HL-60/S4 (cell line): ENCODE results near the gene TSPAN19.

Source experiments
- in situ Hi-C: fragments of 300-500 bp; cut with MboI; formaldehyde crosslinking; loops from 2 replicates; pipeline ENCODE4 v1.14.3; 2022; ENCODE audit warnings: low sequenced_read_pairs

TSPAN19 gene

DNA sequence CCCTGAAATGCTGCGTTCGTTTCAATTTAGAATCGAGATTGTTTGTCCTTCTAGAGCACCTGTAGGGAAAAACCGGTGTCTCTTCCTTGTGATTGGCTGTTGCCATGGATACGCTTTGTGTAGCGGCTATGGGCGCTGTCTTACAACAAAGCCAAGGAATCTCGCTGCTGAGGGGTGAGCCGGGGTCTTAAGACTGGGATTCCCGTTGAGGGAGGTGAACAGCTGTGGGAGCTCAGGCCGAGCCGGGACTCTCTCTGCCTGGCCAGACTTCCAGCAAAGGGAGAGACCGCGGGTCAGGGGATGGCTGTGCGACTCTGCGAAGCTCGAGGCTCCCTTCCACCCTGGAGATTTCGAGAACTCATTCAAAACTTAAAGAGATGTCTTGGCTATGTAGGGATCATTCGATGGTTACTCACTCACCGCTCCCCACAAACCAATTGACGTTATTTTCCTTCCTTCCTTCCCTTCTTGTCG is at the start of gene TSPAN19, which contains the start of gene LRRIQ1:
TSS of gene TSPAN19 (minus strand) at position 44 of the 474 bp plus-strand sequence. CDS start 6,331 bp downstream, outside the sequence.
TSS of gene LRRIQ1 (plus strand) at position 118 of the 474 bp plus-strand sequence. CDS start 1,826 bp downstream, outside the sequence.
- in situ Hi-C loops: no loop called here

DNA sequence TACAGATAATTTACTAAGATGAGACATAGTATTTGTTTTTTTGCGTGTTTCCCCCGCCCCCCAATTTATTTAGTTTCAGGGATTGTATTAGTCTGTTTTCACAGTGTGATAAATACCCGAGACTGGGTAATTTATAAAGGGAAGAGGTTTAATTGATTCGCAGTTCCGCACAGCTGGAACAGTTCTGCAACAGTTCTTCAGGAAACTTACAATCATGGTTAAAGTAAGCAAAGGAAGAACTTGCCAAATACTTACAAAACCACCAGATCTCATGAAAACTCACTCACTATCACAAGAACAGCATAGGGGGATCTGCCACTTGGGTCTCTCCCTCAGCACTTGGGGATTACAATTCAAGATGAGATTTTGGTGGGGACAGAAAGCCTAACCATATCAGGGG is 49.0 kb upstream of the TSPAN19 start:
- in situ Hi-C loops: no loop called here

DNA sequence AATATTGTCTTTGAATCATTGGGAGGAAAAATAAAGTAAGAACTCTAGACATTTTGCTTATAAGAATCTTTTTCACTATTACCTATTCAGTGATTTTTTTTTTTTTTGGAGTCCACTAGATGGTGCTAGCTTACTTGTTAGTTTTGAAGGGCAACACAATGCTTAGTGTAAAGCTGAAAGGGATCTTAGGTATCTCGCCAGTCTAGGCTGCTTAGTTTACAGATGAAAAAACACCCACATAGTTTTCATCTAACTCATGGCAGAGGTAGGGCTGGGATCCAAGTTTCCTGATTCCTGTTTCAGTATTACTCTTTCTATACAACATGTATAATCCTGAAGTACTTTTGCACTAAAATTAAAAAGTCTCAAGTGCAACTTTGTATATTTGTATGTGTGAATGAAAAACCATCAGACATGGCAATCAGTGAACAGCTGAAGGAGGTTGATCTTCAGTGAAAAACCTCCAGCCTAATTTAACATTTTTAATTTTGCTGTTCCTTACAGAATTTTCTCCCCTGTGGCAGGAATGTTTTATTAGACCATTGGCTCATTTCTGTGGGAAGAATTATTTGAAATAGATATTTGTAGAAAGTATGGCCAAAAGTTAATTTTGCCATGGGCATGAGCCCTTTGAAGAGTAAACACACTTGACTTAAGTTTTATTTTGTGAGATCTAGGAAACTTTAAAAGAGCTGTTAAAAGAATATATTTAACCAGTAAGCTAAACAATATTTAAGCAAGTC is 40.8 kb upstream of the TSPAN19 start:
- in situ Hi-C loops: no loop called here

DNA sequence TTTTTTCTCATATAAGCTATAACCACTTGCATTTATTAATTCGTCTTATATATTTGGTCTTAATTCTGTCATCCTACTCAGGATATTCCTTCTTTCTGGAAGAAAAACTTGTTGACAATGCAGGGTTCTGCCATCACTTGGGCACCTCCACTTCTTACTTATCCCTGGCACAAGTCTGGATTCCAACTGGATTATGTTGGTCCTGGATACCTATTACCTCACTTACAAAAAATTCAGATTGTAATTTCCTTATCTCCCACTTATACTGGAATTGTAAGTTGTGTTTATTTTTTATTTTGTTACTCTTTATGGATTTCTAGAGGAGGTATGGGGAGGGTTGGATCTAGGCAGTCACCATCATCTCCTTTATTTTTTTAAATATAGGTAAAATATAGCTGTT is 36.7 kb upstream of the TSPAN19 start:
- in situ Hi-C loops: no loop called here

DNA sequence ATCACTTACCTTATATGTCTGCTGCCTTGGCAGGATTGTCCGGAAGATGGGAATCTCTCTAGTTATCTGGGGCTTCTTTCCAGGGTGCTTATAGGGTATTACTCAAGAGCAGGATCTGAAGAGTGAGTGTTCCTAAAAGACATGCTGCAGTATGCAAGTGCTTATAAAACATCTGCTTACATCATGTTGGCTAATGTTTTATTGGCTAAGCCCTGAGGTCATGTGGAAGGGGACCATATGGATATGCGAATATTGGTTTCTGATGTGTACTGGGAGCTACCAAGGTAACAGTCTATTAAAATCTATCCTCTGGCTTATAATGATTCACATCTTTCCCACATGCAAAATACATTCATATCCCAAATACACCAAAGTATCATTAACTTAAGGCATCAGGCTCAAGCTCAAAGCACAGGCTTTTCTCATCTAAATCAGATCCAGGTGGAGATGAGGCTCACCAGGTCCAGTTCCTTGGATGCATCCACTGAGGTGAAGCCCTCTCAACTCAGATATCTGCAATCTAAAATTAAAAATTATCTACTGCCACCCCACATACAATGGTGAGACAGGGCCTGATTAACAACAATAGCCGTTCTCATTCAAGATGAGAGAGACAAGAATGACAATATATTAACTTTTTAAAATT is 29.9 kb upstream of the TSPAN19 start:
- in situ Hi-C loops: no loop called here

DNA sequence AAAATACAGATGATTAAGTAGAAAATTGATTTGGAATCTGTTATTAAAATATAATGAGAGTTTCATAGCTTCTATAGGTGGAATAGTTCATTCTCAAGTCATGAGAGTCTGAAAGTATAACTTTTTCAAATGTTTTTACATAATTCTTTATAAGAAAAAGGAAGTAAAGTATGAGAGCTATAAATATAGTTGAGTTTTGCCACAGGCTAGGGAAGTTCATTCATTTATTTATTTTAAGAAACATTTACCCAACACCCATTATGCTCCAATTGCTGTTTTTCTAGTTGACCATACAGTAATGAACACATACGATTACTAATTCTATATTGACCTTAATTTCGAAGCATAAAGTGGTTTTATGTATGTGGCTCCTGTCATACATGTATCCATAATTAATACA is 24.8 kb upstream of the TSPAN19 start:
- in situ Hi-C loops: no loop called here

DNA sequence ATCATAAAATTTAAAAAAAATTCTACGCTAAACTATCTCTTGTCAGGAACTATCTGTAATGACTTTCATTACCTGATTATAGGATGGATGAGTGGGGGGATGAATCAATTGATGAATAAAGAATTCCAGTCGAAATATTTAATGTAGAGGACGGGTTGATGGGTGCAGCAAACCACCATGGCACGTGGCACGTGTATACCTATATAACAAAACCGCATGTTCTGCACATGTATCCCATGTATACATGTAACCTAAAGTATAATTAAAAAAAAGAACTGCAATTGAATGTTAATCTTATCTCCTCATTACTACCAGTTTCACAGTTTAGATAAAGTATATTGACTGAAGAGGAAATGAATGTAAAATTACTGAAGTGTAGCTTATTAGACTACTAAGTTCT is 23.5 kb upstream of the TSPAN19 start:
- in situ Hi-C loops: no loop called here

DNA sequence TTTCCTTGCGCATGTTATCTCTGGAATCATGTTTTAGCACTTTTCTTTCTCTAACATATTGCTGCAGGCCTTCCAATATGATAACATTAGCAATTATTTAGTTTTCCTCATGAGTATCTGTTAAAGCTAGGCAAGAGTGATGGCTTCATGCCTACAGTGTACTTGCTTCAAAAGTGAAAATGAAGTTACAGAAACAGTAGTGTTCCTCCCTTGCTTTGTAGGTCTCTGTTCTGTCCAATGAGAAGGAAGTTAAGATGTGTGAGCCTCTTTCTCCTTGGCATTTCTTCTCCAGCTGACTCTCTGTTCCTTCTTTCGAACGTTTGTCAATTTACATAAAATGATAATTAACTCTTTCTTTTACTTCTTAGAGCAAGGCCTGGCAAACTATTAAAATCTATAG is 22.3 kb upstream of the TSPAN19 start:
- in situ Hi-C loops: no loop called here

DNA sequence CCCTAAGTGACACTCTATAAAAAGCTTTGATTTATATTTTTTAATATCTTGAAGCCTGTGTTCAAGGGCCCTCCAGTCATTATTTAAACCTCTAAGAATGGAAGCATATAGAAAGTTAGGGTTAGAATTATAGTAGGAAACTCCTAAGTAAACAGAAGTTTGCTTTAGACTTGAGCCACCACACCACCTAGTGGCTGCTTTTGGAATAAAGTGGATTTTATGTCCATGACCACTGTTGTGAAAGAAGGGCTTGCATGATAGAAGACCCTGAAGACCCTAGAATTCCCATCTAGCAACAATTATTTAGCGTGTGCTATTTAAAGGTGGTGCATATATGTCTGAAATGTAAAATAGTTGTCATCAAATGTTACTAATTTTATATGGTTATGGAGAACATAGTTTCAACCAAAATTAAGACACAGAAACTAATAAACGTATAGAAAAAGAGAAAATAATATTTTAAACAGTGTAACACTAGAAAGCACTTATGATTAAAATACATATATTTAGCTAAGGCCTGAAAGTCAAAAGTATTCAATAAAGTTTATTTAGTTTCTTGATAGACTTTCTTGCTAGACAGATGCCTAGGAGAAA is 21.4 kb upstream of the TSPAN19 start:
- in situ Hi-C loops: no loop called here

DNA sequence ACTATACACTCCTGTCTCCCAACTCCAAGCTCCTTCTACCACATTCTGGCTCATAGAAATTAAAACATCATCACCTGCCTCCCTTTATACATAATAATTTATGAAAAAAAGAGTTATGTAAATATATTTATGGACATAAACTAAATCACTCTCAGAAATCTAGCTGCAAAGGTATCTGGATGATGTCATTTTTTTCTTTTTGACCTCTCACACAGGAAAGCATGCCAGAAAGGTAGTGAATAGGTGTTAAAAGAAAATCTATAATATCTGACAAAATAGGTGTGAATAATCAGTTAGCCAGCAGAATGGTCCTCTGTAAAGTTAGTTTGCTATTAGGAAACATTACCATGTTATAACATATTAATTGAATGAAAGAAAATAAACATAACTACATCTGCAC is 7.8 kb upstream of the TSPAN19 start:
- in situ Hi-C loops: no loop called here

DNA sequence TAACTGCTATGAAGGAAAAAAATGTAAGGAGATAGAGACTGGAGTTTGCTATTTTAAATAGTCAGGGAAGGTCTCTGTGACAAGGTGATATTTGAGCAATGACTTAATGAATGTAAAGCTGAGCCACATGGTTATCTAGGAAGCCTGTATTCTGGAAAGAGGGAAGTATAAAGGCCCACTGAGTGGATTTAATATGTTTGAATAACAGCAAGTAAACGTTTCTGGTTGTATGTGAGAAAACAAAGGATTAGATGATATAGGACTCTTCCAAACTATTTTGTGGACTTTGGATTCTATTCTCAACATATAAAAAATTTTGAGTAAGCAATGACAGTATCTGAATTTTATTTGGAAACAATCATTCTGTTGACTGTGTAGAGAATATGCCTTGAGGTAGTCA is 5.3 kb upstream of the TSPAN19 start:
- in situ Hi-C loops: no loop called here

DNA sequence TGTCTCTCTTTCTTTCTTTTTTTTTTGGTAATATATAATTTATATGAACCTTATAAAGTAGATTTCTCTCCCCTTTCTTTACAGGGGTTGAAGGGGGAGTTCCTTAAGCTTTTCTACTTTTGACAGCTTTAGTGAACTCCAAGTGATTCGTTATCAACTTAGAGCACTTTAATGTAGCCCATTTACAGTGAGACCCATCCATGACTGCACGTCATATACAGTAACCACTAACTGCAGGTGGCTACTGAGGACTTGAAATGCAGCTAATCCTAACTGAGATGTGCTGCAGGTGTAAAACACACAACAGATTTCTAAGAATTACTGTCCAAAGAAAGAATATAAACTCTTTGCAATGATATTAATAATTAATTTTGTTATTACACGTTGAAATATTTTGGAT is 656 bp upstream of the TSPAN19 start:
- in situ Hi-C loops: no loop called here

DNA sequence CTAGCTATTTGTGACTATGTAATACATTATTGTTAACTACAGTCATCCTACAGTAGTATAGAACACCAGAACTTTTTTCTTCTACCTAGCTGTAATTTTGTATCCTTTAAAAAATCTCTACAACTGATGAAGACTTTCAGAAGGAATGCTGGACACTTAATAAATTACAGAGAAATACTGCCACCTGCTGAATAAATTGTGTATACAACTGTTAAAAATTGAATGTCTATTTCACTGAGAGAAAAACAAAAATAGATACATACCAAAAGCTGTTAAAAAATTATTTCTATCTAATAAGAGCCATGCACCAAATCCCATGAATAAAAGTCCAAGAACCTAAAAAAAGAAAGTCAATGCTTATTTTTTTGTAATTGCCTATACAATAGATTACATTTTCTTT is 6.6 kb downstream of the TSPAN19 start:
- in situ Hi-C loops: no loop called here

DNA sequence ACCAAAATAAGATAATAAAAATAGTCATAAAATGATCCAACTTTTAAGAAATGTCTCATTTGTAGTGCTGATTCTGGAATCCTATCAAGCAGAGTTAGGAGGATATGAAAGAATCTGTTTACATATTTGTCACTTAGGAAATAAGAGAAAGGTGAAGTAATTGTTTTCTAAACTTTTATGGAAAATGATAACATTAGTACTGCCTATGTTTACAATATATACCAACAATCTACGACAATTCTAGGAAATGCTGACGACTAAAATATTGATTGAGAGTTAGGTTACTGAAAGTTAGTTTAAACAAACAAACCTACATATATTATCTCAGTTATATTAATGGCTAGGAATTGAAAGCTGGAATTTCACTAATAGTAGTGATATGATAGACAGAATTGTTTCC is 18.0 kb downstream of the TSPAN19 start:
- in situ Hi-C loops: loop anchor here (25.0 kb wide), 1 partner anchor 131 kb away; no protein-coding TSS in a partner anchor

DNA sequence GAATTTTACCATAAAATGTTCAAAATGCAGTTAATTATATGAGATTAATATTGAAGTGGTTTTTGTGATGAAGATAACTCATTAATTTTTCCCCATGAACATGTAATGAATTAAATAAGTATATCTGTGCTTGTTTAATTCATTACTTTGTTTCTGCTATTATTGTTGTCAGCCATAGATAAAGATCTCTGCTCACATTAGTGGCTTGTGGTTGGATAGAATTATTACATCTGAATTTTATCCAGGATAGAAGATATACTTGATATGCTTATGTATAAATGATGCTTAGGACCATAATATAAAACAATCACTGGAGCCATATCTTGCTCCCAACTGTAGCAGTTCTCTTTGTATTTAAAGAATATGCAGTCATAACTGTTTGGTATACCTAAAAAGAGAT is 18.5 kb downstream of the TSPAN19 start:
- in situ Hi-C loops: loop anchor here (25.0 kb wide), 1 partner anchor 130 kb away; no protein-coding TSS in a partner anchor

DNA sequence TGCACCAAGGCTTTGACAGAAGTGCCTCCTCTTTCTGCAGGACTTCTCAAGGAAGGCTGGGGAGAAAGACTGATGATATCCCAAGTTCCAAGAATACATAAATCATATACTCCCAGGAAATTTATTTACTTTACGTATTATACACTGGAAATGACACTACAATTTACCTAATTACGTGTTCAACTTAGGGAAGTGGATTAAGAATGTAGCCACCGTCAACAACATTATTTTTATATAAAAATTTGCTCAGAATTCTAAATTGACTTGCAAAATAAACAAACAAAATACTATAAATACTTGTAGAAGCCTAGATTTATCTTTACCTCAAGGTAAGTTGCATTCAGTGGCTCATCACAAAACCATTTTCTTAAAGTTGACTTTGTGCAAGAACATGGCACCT is 18.9 kb downstream of the TSPAN19 start:
- in situ Hi-C loops: loop anchor here (25.0 kb wide), 1 partner anchor 130 kb away; no protein-coding TSS in a partner anchor

DNA sequence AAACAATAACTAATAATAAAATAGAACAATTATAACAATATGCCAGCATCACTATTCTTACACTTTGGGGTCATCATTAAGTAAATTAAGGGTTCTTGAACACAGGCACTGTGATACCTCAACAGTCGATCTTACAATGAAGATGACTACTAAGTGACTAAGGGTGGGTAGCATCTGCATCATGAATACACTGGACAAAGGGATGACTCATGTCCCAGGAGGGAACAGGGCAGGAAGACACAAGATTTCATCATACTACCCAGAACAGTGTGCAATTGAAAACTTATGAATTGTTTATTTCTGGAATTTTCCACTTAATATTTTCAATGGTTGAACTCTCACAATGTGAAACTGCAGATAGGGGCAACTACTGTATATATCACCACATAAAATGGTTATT is 19.7 kb downstream of the TSPAN19 start:
- in situ Hi-C loops: loop anchor here (25.0 kb wide), 1 partner anchor 129 kb away; no protein-coding TSS in a partner anchor

DNA sequence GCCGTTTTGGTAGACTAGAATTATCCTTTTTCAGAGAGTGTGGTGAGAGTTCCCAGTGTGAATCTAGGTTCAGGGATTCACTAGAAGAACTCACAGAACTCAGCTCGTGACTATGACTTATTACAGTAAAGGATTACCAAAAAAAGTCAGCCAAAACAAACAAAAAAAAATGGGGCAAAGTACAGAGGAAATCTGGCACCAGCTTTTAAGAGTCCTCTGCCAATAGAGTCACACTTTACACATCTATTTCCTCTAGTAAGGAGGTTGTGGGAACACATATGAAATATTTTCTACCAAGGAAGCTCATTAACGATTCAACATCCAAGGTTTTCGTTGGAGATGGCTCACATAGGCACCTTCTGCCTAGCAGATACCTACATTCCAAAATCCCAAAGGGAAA is 28.2 kb downstream of the TSPAN19 start:
- in situ Hi-C loops: loop anchor here (25.0 kb wide), 1 partner anchor 121 kb away; no protein-coding TSS in a partner anchor

DNA sequence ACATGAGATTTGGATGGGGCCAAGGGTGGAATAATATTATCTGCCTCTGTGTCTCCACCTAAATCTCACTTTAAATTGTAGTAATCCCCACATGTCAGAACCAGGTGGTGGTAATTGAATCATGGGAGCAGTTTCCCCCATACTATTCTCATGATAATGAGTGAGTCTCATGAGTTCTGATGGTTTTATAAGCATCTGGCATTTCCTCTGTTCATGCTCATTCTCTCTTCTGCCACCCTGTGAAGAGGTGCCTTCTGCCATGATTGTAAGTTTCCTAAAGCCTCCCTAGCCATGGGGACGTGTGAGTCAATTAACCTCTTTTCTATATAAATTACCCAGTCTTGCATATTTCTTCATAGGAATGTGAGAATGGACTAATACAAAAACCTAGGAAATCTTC is 29.9 kb downstream of the TSPAN19 start:
- in situ Hi-C loops: loop anchor here (25.0 kb wide), 1 partner anchor 119 kb away; no protein-coding TSS in a partner anchor

DNA sequence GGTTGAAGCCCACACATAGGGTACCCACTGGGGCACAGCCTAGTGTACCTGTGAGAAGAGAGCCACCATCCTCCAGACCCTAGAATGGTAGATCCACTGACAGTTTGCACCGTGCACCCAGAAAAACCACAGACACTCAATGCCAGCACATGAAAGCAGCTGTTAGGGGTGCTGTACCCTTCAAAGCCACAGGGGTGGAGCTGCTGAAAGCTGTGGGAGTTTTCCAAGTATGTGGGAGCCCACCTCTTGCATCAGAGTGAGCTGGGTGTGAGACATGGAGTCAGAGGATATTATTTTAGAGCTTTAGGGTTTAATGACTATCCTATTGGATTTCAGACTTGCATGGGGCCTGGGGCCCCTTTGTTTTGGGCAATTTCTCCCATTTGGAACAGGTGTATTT is 30.5 kb downstream of the TSPAN19 start:
- in situ Hi-C loops: loop anchor here (25.0 kb wide), 1 partner anchor 118 kb away; no protein-coding TSS in a partner anchor

DNA sequence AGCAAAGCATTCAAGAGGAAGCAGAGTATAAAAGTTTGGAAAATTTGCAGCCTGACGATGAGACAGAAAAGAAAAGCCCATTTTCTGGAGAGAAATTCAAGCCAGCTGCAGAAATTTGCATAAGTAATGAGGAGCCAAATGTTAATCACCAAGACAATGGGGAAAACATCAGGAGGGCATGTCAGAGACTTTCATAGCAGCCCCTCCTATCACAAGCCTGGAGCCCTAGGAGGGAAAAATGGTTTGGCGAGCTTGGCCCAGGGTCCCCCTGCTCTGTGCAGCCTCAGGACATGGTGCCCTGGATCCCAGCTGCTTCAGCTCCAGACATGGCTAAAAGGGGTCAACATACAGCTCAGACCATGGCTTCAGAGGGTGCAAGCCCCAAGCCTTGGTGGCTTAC is 31.0 kb downstream of the TSPAN19 start:
- in situ Hi-C loops: loop anchor here (25.0 kb wide), 1 partner anchor 118 kb away; no protein-coding TSS in a partner anchor
